ENCODE results near the gene BABAM2. TPM values are rescaled to one million over a fixed set of nuclear protein-coding genes. Genes with fewer than 3 reads are reported as not detected.
"Not testable (repeated sequence)": the region's sequence is repeated elsewhere in the genome, so short reads cannot be mapped to it uniquely, and the experiment has no call there.

The BABAM2 gene
- polyA plus RNA-seq, 4 donors = 43.6 to 58.2 (median 51.3) TPM

- DNase-seq (ENCODE audit: low read depth in 4 of 4, low spot score in 2 of 4) = no peak
Measured at GRCh38 chr2:28319118-28320008, 428.8 kb downstream of the BABAM2 start.

GRCh38 chr2:28320009-28320365 is 429.5 kb downstream of the BABAM2 start:
- no peak for DNase-seq (ENCODE audit: low read depth in 4 of 4, low spot score in 2 of 4)

DNA sequence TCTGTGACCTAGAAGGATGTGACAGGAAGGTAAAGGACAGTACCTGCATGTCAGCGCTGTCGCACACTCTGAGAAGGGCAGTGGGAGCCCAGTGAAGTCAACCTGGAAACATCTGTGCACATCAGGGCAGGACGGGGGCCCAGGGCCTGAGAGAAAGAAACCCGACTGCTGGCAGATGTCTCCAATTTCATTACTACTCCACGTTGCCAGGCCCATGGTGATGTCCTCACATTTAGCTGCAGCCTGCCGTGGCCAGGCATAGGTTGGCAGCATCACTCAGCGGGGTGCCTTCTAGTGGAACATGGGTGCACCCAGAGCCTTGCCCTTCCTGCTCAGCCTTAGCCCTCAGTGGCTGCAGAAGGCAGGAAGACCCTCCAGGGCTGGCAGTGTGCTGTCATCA is 429.8 kb downstream of the BABAM2 start:
- no peak for DNase-seq (ENCODE audit: low read depth in 4 of 4, low spot score in 2 of 4)

DNA sequence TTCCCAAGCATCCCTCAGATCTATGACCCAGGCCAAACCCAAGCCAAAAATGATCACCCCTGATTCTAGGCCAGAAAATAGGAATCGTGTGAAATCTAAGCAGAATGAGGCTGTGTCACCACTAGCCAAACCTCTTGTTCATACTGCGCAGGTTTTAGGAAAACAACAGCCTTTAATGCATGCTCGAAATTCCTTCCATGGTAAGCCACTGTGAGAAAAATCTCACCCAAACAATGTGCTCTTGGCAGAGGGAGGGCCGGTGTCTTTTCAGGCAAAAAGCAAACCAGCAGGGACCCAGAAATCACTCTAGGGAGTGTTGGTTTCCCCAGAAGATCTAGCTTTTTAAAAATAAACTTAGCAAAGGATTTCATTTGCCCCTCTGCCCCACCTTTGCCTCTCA is 430.9 kb downstream of the BABAM2 start:
- DNase-seq (ENCODE audit: low read depth in 4 of 4, low spot score in 2 of 4) = no peak

DNA sequence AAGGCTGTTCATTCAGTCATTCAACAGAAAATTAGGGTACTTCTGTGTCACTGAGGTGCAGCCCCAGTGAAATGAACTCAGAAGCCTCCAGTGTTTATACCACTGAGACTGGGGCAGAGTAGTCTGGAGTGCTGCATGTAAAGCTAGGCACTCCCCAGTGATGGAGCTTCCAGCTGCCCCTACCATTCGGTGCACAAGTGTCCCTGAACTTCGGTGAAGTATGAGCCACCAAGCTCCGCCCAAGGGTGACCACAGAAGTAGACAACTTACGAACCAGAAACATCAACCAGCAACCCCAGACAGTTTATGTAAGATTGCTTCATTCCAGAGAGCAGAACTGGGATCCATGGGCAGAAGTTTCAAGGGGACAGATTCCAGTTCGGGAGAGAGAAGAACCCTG is 431.5 kb downstream of the BABAM2 start:
- DNase-seq (ENCODE audit: low read depth in 4 of 4, low spot score in 2 of 4) = no peak

- no peak for DNase-seq (ENCODE audit: low read depth in 4 of 4, low spot score in 2 of 4)
Measured at GRCh38 chr2:28322456-28322855, 431.9 kb downstream of the BABAM2 start.

- DNase-seq (ENCODE audit: low read depth in 4 of 4, low spot score in 2 of 4) = no peak
Measured at GRCh38 chr2:28322981-28323396, 432.5 kb downstream of the BABAM2 start.

DNA sequence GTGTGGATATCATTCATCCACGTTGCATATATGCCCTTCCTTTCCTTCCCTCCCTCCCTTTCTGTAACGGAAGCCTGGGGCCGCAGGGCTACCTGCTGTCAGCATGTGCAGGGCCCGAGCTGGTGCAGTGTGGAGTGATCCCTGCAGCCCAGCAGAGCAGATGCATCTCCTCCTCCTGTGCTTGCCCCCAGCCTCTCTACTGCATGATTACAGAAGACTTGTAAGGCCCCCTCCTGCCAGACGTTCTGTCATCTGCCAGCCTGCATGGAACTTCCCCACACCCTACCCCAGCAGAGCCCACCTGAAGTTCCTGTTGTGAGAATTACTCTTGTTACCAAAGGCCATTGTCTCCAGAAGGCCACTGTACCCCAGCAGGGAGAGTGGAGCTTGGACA is 434.6 kb downstream of the BABAM2 start:
- no peak for DNase-seq (ENCODE audit: low read depth in 4 of 4, low spot score in 2 of 4)

- DNase-seq (ENCODE audit: low read depth in 4 of 4, low spot score in 2 of 4) = no peak
Measured at GRCh38 chr2:28325567-28326468, 435.3 kb downstream of the BABAM2 start.

GRCh38 chr2:28326469-28326805 is 435.9 kb downstream of the BABAM2 start:
- DNase-seq (ENCODE audit: low read depth in 4 of 4, low spot score in 2 of 4) = no peak

DNA sequence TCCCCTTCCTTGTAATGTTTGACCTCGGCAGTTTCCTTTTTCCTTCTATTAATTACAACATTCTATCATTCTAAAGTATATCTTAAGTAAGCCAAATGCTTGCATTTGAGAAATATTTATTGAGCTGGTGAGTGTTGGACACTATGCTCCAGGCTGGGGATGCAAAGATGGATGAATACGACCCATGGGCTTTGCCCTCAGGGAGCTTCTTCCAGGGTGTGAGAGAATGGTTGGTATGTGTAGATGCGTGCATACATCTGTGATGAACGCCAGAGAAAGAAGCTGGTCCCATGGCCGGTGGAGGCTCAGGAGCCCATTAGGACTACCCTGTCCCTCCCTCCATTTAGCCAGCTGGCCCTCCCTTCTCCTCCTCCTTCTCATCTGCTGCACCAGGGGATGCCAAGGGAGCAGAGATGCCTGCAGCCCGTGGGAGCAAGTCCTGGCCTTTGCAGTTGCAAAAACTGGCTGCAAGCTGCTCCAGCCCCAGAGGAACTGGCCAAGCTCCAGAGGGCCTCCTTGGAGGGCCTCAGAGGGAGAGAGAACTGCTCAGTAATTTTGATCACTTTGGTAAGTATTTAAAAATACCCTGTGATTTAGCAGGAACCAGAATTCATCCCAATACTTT is 436.5 kb downstream of the BABAM2 start:
- DNase-seq (ENCODE audit: low read depth in 4 of 4, low spot score in 2 of 4) = no peak

DNA sequence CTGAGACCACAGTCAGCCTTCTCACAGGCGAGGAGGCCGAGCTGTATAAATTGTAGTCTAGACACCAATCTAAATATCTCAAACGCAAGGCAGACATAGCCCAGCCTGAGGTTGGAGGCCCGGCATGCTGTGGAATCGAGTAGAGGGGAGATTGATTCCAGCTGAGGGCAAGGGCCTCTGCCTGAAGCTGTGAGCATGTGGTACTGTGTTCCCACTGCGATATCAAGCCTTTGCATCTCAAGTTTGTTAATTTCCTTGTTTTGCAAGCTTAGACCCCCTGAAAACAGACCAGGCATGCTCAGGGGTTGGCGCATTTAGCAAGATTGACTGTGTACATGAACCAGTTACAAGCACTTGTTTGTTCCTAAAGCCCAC is 437.0 kb downstream of the BABAM2 start:
- DNase-seq (ENCODE audit: low read depth in 4 of 4, low spot score in 2 of 4) = no peak

DNA sequence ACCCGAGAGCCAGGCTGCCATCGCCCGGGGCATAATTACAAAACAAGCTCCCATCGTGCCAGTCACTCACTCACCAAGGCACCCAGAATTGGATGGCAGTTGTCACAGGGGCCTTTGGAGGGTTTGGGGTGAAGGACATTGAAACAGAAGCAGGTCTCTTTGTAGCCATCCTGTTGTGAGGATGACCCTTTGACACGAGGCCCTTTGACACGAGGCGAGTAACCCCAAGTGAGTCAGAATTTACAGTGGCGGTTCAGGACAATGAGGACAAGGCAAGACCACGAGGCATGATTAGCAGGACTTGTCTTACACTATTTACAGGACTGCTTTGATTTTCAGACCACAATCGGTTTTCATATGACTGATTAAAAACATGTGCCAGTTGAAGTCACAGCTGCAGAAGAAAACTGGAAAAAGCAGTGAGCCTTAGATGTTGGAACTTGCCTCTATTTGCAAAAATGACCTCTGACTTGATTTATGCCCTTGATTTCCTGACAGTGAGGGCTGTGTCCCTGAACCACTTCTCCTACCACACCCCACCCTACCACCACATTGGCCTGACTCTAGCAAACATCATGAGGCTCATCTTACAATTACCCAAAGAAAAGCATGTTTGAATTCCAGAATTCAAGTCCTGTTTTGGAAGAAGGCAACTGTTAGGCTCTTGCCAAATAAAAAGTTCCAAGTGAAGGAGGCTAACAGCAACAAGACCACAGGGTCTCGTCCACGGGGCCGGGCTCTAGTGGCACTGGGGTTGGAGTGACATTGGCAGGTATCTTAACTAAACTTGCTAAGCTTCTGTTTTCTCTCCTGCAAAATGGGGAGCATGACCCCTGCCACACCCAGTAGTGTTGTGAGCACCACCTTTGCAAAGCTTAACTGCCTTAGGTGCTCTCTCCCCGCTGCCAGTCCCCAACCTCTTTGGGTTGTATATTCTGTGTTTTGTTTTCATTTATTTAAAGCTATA is 437.7 kb downstream of the BABAM2 start:
- DNase-seq (ENCODE audit: low read depth in 4 of 4, low spot score in 2 of 4) = no peak

- DNase-seq (ENCODE audit: low read depth in 4 of 4, low spot score in 2 of 4) = no peak
Measured at GRCh38 chr2:28329184-28329583, 438.7 kb downstream of the BABAM2 start.

GRCh38 chr2:28330722-28331121 is 440.2 kb downstream of the BABAM2 start:
- not testable (repeated sequence) for DNase-seq (ENCODE audit: low read depth in 4 of 4, low spot score in 2 of 4)

DNA sequence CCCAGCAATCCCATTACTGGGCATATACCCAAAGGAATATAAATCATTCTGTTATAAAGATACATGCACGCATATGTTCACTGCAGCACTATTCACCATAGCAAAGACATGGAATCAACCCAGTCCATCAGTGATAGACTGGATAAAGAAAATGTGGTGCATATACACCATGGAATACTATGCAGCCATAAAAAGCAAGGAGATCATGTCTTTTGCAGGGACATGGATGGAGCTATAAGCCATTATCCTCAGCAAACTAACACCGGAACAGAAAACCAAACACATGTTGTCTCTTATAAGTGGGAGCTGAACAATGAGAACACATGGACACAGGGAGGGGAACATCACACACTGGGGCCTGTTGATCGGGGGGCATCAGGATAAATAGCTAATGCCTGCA is 441.3 kb downstream of the BABAM2 start:
- DNase-seq (ENCODE audit: low read depth in 4 of 4, low spot score in 2 of 4) = not testable (repeated sequence)

DNA sequence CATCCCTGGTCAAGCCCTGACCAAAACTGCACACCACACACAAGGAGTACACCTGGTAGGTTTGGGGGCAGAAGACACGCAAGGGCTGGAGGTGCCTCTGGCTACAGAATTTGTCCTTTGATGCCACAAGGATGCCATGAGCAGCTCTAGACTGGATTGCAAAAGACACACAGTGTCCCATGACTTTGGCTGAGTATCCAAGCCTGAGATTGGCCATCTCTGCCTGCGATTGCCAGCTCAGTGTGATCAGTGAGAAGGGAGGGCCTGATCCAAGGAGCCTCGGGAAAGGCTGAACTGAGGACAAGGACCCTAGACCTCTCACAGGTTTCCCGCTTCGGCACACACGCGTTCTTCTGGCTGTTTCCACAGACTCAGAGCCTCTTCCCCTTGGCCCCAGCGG is 442.2 kb downstream of the BABAM2 start:
- DNase-seq (ENCODE audit: low read depth in 4 of 4, low spot score in 2 of 4) = no peak

GRCh38 chr2:28333606-28334526 is 443.3 kb downstream of the BABAM2 start:
- DNase-seq (ENCODE audit: low read depth in 4 of 4, low spot score in 2 of 4) = no peak

DNA sequence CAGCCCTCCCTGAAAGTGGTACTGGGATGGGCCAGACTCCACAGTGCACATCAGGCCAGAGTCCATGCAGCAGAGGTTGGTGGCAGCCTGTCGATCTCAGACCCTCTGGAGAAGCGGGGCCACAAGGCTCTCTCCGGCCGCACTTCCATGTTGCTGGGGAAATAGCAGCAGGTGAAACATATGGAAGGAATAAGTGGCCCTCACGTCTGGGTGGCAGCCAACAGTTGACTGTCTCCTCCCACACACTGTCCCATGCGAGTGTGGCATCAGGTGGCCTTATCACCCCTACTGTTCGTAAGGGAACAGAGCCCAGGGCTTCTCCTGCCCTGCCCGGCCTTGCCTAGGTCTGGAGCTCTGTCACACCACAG is 444.0 kb downstream of the BABAM2 start:
- DNase-seq (ENCODE audit: low read depth in 4 of 4, low spot score in 2 of 4) = no peak

Measured in left renal cortex interstitium (tissue), 4 donors.